Measurements from ENCODE around the gene YEATS2. TPM values are rescaled to one million over a fixed set of nuclear protein-coding genes. Genes with fewer than 3 reads are reported as not detected.

YEATS2 gene
- total and polyA plus RNA-seq, 2 experiments from 2014 or later, result 15.2 to 72.8 TPM

DNA sequence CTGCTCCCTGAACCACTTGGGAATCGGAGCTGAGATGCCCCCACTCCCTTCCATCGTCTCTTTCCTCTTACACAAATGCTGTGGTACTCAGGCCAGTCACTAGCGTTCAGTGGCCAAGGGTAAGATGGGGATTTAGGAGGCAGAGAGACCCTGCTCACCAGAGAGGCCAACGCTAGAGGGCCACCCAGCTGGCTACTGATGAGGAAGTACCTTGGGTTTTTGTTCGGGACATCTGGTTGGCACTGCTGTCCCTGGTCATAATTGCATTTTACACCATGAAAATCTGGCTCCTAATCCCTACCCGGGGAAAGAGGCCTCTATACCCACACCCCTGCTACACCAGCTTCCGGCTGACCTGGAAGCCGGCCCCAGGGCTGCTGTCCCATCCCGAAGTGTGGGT is 120.0 kb downstream of the YEATS2 start (continued):
- TF ChIP-seq, protein P1, sequence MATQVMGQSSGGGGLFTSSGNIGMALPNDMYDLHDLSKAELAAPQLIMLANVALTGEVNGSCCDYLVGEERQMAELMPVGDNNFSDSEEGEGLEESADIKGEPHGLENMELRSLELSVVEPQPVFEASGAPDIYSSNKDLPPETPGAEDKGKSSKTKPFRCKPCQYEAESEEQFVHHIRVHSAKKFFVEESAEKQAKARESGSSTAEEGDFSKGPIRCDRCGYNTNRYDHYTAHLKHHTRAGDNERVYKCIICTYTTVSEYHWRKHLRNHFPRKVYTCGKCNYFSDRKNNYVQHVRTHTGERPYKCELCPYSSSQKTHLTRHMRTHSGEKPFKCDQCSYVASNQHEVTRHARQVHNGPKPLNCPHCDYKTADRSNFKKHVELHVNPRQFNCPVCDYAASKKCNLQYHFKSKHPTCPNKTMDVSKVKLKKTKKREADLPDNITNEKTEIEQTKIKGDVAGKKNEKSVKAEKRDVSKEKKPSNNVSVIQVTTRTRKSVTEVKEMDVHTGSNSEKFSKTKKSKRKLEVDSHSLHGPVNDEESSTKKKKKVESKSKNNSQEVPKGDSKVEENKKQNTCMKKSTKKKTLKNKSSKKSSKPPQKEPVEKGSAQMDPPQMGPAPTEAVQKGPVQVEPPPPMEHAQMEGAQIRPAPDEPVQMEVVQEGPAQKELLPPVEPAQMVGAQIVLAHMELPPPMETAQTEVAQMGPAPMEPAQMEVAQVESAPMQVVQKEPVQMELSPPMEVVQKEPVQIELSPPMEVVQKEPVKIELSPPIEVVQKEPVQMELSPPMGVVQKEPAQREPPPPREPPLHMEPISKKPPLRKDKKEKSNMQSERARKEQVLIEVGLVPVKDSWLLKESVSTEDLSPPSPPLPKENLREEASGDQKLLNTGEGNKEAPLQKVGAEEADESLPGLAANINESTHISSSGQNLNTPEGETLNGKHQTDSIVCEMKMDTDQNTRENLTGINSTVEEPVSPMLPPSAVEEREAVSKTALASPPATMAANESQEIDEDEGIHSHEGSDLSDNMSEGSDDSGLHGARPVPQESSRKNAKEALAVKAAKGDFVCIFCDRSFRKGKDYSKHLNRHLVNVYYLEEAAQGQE (IDR thresholded peaks at IDR 0.05; ENCODE audit: unreplicated experiment), result no peak
- no peak for TF ChIP-seq STAT1 (IDR thresholded peaks at IDR 0.05; ENCODE audit: unreplicated experiment)
- no peak for TF ChIP-seq NANOG (IDR thresholded peaks at IDR 0.05; ENCODE audit: borderline replicate concordance)

DNA sequence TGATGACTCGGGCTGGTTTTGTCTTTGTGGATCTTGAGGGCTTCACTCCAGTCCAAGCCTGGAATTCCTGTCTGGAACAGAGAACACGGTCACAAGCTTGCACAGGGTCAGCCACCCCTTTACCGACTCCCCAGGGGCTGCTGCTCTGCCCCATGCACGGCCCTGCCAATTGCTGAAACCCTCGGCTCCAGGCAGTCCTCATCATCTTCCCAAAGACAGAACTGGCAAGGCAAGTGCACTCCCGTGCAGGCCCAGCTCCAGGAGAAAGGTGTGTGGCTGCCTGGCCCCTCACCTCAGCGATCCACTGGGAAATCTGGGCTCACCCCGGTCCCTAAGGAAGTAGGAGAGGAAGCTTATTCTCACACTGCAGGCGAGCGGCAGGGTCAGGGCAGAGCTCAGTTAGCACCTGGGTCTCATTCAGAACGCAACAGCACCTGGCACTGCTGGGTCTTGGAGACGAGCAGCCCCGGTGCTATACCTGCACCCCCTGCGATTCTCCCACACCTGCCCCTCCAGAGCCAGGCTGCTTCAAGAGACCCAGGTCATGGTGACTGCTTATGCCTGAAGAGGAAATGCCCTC is 120.5 kb downstream of the YEATS2 start:
- H3K4me3 Mint-ChIP-seq, result no peak overlapping the region
- no peaks in the 10 kb centered on the region for H3K9me3 Mint-ChIP-seq
- Histone ChIP-seq H3K9me2 (ENCODE audit: insufficient read depth) (no peaks in the 10 kb centered on the region), H3K4me3 (no peak overlapping the region), H2AFZ (no peak overlapping the region), H3K27ac (ENCODE audit: low read depth) (no peak overlapping the region), H3K4me1 (ENCODE audit: insufficient read depth) (no peaks in the 10 kb centered on the region), H4K20me1 (replicated peaks; ENCODE audit: insufficient read depth) (peaks cover 2% of the 10 kb centered on the region), H3K36me3 (ENCODE audit: insufficient read depth) (no peaks in the 10 kb centered on the region), H3K79me2 (replicated peaks; ENCODE audit: insufficient read depth) (no peaks in the 10 kb centered on the region), H3F3A (replicated peaks; ENCODE audit: low read depth) (no peaks in the 10 kb centered on the region), H3K4me2 (no peak overlapping the region), H3K27me3 (ENCODE audit: insufficient read depth) (no peaks in the 10 kb centered on the region)
- H3K27ac Mint-ChIP-seq, result no peak overlapping the region
- H3K36me3 Mint-ChIP-seq (ENCODE audit: low read depth), result peaks cover 16% of the 10 kb centered on the region
- H3K27me3 Mint-ChIP-seq (ENCODE audit: insufficient read depth, low read depth, poor library complexity), result peaks cover 20% of the 10 kb centered on the region
- peaks cover 11% of the 10 kb centered on the region for H3K4me1 Mint-ChIP-seq
- DNase-seq (ENCODE audit: low spot score) (no peak), ATAC-seq (no peak)
- TF ChIP-seq POLR2AphosphoS5 (IDR thresholded peaks at IDR 0.05; ENCODE audit: low read depth) (no peak), CREB1 (CRISPR knock-in tag; IDR thresholded peaks at IDR 0.05; ENCODE audit: low read depth) (no peak), EZH2 (IDR thresholded peaks at IDR 0.05; ENCODE audit: low read depth, unreplicated experiment) (no peak), NANOG (IDR thresholded peaks at IDR 0.05; ENCODE audit: borderline replicate concordance) (no peak), ZNF114 (CRISPR knock-in tag; IDR thresholded peaks at IDR 0.05) (no peak), EZH2phosphoT487 (IDR thresholded peaks at IDR 0.05; ENCODE audit: unreplicated experiment) (no peak), STAT1 (IDR thresholded peaks at IDR 0.05; ENCODE audit: unreplicated experiment) (no peak), JUNB (IDR thresholded peaks at IDR 0.05; ENCODE audit: unreplicated experiment) (no peak), ZNF331 (CRISPR knock-in tag; IDR thresholded peaks at IDR 0.05; ENCODE audit: low read depth) (no peak)
- TF ChIP-seq, protein P1 (IDR thresholded peaks at IDR 0.05; ENCODE audit: unreplicated experiment), result no peak
- TF ChIP-seq, protein P2, sequence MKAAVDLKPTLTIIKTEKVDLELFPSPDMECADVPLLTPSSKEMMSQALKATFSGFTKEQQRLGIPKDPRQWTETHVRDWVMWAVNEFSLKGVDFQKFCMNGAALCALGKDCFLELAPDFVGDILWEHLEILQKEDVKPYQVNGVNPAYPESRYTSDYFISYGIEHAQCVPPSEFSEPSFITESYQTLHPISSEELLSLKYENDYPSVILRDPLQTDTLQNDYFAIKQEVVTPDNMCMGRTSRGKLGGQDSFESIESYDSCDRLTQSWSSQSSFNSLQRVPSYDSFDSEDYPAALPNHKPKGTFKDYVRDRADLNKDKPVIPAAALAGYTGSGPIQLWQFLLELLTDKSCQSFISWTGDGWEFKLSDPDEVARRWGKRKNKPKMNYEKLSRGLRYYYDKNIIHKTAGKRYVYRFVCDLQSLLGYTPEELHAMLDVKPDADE (IDR thresholded peaks at IDR 0.05), result no peak
- TF ChIP-seq, protein P3, sequence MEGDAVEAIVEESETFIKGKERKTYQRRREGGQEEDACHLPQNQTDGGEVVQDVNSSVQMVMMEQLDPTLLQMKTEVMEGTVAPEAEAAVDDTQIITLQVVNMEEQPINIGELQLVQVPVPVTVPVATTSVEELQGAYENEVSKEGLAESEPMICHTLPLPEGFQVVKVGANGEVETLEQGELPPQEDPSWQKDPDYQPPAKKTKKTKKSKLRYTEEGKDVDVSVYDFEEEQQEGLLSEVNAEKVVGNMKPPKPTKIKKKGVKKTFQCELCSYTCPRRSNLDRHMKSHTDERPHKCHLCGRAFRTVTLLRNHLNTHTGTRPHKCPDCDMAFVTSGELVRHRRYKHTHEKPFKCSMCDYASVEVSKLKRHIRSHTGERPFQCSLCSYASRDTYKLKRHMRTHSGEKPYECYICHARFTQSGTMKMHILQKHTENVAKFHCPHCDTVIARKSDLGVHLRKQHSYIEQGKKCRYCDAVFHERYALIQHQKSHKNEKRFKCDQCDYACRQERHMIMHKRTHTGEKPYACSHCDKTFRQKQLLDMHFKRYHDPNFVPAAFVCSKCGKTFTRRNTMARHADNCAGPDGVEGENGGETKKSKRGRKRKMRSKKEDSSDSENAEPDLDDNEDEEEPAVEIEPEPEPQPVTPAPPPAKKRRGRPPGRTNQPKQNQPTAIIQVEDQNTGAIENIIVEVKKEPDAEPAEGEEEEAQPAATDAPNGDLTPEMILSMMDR (conservative IDR thresholded peaks at IDR 0.05; ENCODE audit: low read depth in 2 of 2), result no peak

All from GM23338 (cell line).